ENCODE measurements around the gene TCN2.

- TF ChIP-seq CTCF (IDR thresholded peaks at IDR 0.05) (no peak), EP300 (IDR thresholded peaks at IDR 0.05) (no peak), POLR2AphosphoS5 (IDR thresholded peaks at IDR 0.05) (no peak), POLR2A (IDR thresholded peaks at IDR 0.05) (no peak)
Observed at GRCh38 chr22:30614879-30615278, 7.9 kb downstream of the TCN2 start.

Measured in sigmoid colon (tissue), 4 donors.